Mesothelial cell of epicardium (in vitro differentiated cells): ENCODE data around the gene PNPLA2. TPM values are rescaled to one million over a fixed set of nuclear protein-coding genes. Genes with fewer than 3 reads are reported as not detected.

ENCODE experiments used
- DNase-seq, 2 experiments: peaks; one replicate each; pipeline ENCODE4 v3.0.0; 2021; ENCODE audit warnings: low spot score in 2 of 2; ENCODE audit not compliant: unreplicated experiment in 2 of 2
- H3K27ac Mint-ChIP-seq: 2 replicates; pipeline ENCODE4 v1.8.0; 2021; ENCODE audit warnings: mixed read lengths
- H3K27me3 Mint-ChIP-seq: 2 replicates; pipeline ENCODE4 v1.8.0; 2021; ENCODE audit warnings: low read depth, mixed read lengths
- H3K36me3 Mint-ChIP-seq: 2 replicates; pipeline ENCODE4 v1.8.0; 2021; ENCODE audit warnings: mixed read lengths
- H3K4me1 Mint-ChIP-seq: 2 replicates; pipeline ENCODE4 v1.8.0; 2021; ENCODE audit warnings: mixed read lengths
- H3K4me3 Mint-ChIP-seq: 2 replicates; pipeline ENCODE4 v1.8.0; 2021; ENCODE audit warnings: mild to moderate bottlenecking, moderate library complexity, mixed read lengths
- H3K9me3 Mint-ChIP-seq: 2 replicates; pipeline ENCODE4 v1.8.0; 2021; ENCODE audit warnings: mixed read lengths
- total RNA-seq: library from RNA; stranded (reverse); gene quantifications from 3 replicates; pipeline ENCODE4 v1.2.1, GENCODE V29; 2021
- TF ChIP-seq, protein P1 (sequence below): fragments of 200-600 bp; sonication (generic); IDR thresholded peaks from one replicate; pipeline ENCODE4 v1.5.0; 2021; ENCODE audit warnings: antibody characterized with exemption; ENCODE audit not compliant: unreplicated experiment

PNPLA2 gene
- total RNA-seq, 1 donor from 2014 or later = 50.9 TPM

DNA sequence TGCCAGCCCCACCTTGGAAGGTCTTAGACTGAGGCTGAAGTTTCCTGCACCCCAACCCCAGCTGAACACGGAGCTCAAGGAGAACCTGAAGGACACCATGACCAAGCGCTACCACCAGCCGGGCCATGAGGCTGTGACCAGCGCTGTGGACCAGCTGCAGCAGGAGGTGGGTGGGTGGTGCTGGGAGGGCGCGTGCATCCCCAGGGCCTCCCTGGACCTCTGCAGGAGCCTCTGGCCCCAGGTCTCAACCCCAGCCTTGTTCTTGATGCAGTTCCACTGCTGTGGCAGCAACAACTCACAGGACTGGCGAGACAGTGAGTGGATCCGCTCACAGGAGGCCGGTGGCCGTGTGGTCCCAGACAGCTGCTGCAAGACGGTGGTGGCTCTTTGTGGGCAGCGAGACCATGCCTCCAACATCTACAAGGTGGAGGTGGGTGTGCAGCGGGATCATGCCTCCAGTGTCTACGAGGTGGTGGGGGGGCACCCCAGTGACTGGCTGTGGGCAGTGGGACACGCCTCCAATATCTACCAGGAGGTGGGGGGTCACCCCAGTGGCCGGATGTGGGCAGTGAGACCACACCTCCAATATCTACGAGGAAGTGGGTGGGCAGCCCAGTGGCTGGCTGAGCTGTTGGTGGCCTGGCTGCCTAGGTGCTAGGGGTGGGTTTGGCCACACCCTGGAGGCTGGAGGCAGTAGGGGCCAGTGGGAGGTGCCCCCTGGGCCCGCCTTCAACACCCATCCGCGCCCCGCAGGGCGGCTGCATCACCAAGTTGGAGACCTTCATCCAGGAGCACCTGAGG lies 18.7 kb downstream of the PNPLA2 start:
- no peak for DNase-seq
- no peak overlapping the region for H3K27ac Mint-ChIP-seq
- H3K4me3 Mint-ChIP-seq = no peak overlapping the region
- no peaks in the 10 kb centered on the region for H3K9me3 Mint-ChIP-seq
- no peaks in the 10 kb centered on the region for H3K36me3 Mint-ChIP-seq
- peaks cover under 1% of the 10 kb centered on the region for H3K27me3 Mint-ChIP-seq
- TF ChIP-seq, protein P1, sequence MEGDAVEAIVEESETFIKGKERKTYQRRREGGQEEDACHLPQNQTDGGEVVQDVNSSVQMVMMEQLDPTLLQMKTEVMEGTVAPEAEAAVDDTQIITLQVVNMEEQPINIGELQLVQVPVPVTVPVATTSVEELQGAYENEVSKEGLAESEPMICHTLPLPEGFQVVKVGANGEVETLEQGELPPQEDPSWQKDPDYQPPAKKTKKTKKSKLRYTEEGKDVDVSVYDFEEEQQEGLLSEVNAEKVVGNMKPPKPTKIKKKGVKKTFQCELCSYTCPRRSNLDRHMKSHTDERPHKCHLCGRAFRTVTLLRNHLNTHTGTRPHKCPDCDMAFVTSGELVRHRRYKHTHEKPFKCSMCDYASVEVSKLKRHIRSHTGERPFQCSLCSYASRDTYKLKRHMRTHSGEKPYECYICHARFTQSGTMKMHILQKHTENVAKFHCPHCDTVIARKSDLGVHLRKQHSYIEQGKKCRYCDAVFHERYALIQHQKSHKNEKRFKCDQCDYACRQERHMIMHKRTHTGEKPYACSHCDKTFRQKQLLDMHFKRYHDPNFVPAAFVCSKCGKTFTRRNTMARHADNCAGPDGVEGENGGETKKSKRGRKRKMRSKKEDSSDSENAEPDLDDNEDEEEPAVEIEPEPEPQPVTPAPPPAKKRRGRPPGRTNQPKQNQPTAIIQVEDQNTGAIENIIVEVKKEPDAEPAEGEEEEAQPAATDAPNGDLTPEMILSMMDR = no peak
- H3K4me1 Mint-ChIP-seq = peaks cover 21% of the 10 kb centered on the region

DNA sequence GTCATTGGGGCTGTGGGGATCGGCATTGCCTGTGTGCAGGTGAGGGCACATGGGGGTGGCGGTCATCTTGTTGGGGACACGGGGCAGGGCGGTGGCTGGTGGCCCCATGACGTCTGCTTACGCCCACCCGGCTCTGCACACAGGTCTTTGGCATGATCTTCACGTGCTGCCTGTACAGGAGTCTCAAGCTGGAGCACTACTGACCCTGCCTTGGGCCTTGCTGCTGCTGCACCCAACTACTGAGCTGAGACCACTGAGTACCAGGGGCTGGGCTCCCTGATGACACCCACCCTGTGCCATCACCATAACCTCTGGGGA lies 19.2 kb downstream of the PNPLA2 start:
- Mint-ChIP-seq H3K27ac (no peak overlapping the region), H3K9me3 (no peaks in the 10 kb centered on the region), H3K4me1 (peaks cover 21% of the 10 kb centered on the region), H3K4me3 (no peak overlapping the region), H3K36me3 (no peaks in the 10 kb centered on the region), H3K27me3 (no peaks in the 10 kb centered on the region)
- TF ChIP-seq, protein P1 = no peak
- no peak for DNase-seq

DNA sequence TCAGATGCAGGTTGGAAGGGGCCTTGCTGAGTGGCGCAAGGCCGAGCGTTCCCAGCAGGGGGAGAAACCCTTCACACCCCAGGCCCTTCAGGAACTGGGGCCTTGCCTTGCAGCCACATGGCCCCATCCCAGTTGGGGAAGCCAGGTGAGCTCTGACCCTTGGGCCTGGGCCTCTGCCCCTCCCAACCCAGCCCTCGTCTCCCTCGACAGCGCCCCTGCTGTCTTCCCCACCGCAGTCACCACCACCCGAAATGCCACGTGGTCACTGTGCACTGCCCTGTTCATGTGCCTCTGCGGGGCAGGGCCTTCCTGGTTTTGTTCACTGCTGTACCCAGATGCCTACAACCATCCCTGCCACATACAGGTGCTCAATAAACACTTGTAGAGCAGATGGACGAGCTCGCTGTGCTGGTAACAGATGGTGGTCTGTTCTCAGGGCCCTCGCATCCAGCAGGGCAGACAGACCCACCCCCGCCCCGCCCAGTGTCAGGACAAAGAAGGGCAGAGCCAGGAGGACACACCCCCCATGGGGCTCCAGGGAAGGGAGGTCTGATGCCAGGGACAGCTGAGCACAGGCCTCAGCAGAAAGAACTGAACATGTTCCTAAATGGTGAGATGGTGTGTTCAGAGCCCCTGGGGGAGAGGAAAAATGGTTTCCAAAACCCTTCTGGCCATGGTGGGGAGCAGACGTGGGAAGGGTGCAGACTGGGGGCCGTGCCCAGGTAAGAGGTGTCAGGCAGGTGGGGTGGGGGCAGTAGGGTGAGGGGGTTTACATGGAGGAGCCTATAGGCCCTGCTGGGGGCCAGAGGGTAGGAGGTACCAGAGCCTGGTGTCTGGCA lies 19.9 kb downstream of the PNPLA2 start:
- Mint-ChIP-seq H3K36me3 (no peaks in the 10 kb centered on the region), H3K9me3 (no peaks in the 10 kb centered on the region), H3K27me3 (no peaks in the 10 kb centered on the region), H3K4me3 (no peak overlapping the region), H3K27ac (no peak overlapping the region), H3K4me1 (peaks cover 22% of the 10 kb centered on the region)
- DNase-seq = no peak
- TF ChIP-seq, protein P1 = no peak

DNA sequence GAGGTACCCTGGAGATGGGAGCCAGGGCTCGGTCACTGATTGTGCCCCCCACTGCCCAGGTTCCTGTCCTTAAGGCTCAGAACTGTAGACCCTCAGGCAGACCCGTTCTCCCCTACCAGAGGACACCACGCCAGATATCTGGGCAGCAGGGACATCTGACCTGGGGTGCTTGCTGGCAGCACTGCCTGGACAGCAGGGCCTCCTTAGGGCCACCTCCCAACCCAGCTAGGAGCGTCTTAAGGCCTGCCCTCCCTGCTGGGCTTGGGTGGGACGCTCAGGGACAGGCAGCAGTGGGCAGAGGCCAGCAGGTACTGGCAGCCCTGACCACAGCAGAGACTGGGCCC lies 20.5 kb downstream of the PNPLA2 start:
- no peak overlapping the region for H3K27ac Mint-ChIP-seq

DNA sequence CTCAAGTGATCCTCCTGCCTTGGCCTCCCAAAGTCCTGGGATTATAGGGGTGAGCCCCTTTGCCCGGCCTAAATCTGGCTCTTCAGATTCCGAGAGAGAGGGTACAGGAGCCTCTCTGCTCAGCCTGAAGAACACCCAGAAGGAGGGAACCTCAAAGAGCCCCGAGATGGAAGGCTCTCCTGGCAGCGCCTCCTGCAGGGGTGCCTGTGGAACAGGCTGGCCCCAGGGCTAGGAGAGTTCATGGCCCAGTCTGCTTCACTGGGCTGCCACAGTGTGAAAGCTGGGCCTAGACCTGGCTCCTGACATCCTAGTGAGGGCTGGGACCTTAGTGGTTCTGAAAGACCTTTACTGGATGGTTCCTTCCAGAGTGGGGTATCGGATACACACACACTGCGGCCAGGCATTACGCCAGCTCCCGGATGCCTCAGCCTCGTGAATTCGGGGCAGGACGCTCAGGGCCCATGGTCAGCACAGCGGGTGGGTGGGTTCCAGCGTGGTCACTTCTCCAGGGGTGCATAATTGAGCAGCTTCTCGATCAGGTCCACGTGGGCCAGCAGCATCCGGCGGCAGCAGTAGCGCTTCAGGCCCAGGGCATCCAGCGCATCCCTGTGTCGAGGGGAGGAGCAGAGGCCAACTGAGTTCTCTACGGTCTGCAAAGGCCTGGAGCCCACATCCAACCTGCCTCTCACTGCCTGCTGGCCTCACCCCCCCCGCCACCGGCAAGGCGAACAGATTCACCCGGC lies 21.3 kb downstream of the PNPLA2 start:
- Mint-ChIP-seq H3K27me3 (no peaks in the 10 kb centered on the region), H3K36me3 (no peaks in the 10 kb centered on the region), H3K27ac (no peak overlapping the region), H3K4me1 (peaks cover 27% of the 10 kb centered on the region), H3K4me3 (peak overlapping the region; percentile 83), H3K9me3 (no peaks in the 10 kb centered on the region)
- TF ChIP-seq, protein P1 = no peak
- DNase-seq = no peak

More for the DNA sequence above, 20.5 kb downstream of the PNPLA2 start:
- no peaks in the 10 kb centered on the region for H3K9me3 Mint-ChIP-seq
- no peaks in the 10 kb centered on the region for H3K36me3 Mint-ChIP-seq
- H3K4me1 Mint-ChIP-seq = peaks cover 22% of the 10 kb centered on the region
- no peak overlapping the region for H3K4me3 Mint-ChIP-seq
- no peaks in the 10 kb centered on the region for H3K27me3 Mint-ChIP-seq
- DNase-seq = no peak
- TF ChIP-seq, protein P1 = no peak
